B cell (primary cell): ENCODE measurements around the gene SEMA4F. TPM values are rescaled to one million over a fixed set of nuclear protein-coding genes. Genes with fewer than 3 reads are reported as not detected.

Experiments used
- ATAC-seq: fragments of 200-7000 bp; cut with Tn5 transposase; one replicate; pipeline ENCODE4 v1.10.0; 2021; ENCODE audit warnings: low read depth, mild to moderate bottlenecking, moderate number of reproducible peaks, moderate library complexity
- CTCF ChIA-PET: fragments of 350-600 bp; sonication (Branson Sonifier 250); formaldehyde crosslinking; loops from one replicate; lab custom pipeline; 2021; ENCODE audit warnings: antibody characterized with exemption, inconsistent platforms; lab: Charles Lee
- POLR2A ChIA-PET: fragments of 350-600 bp; sonication (Branson Sonifier 250); formaldehyde crosslinking; loops from one replicate; lab custom pipeline; 2021; ENCODE audit warnings: antibody characterized with exemption; lab: Charles Lee
- DNase-seq: peaks from one replicate; pipeline ENCODE4 v3.0.0; 2013
- H2AFZ ChIP-seq: 2 replicates; pipeline ENCODE4 v1.6.1; 2012; ENCODE audit warnings: mild to moderate bottlenecking, low read depth, low read length; ENCODE audit not compliant: insufficient read depth, poor library complexity, severe bottlenecking
- H3K27ac ChIP-seq, 2 donors: 1 replicate in 1 of 2; 2 replicates in 1 of 2; pipeline ENCODE4 v1.5.1; 2012 to 2013; ENCODE audit warnings: low read length in 2 of 2, mild to moderate bottlenecking in 2 of 2, moderate library complexity in 1 of 2
- H3K27me3 ChIP-seq, 4 experiments: fragments of 200-600 bp in 1 of 4; sonication (generic) in 1 of 4; replicated peaks in 1 of 4; 1 replicate in 2 of 4; 2 replicates in 2 of 4; pipeline versions ENCODE4 v1.6.1 to v1.7.0; 2013 to 2016; ENCODE audit warnings: low read length in 3 of 4, mild to moderate bottlenecking in 2 of 4, mixed read lengths in 1 of 4, moderate library complexity in 1 of 4; ENCODE audit not compliant: insufficient read depth in 4 of 4, control insufficient read depth in 3 of 4; ENCODE audit errors: control extremely low read depth in 1 of 4
- H3K36me3 ChIP-seq, 2 experiments: replicated peaks in 1 of 2; 1 replicate in 1 of 2; 2 replicates in 1 of 2; pipeline versions ENCODE4 v1.6.1 to v1.7.1; 2013; ENCODE audit warnings: low read length in 1 of 2; ENCODE audit not compliant: insufficient read depth in 2 of 2, control insufficient read depth in 1 of 2; ENCODE audit errors: control extremely low read depth in 1 of 2, extremely low read depth in 1 of 2
- H3K4me1 ChIP-seq, 2 donors: fragments of 200-600 bp in 1 of 2; sonication (generic) in 1 of 2; 1 replicate in 1 of 2; 2 replicates in 1 of 2; pipeline versions ENCODE4 v1.5.1 to v1.6.1; 2013 to 2017; ENCODE audit warnings: low read length in 2 of 2; ENCODE audit not compliant: control insufficient read depth in 2 of 2, insufficient read depth in 2 of 2
- H3K4me2 ChIP-seq: replicated peaks from 2 replicates; pipeline ENCODE3; 2012; ENCODE audit warnings: mild to moderate bottlenecking, low read depth, low read length; ENCODE audit not compliant: poor library complexity, severe bottlenecking
- H3K4me3 ChIP-seq, 5 experiments: fragments of 200-600 bp in 1 of 5; sonication (generic) in 1 of 5; 1 replicate in 3 of 5; 2 replicates in 2 of 5; pipeline versions ENCODE4 v1.5.1 to v1.7.0; 2011 to 2016; ENCODE audit warnings: low read length in 4 of 5, mild to moderate bottlenecking in 4 of 5, low read depth in 2 of 5, control low read depth in 1 of 5, moderate library complexity in 1 of 5; ENCODE audit not compliant: insufficient read depth in 1 of 5; ENCODE audit errors: control extremely low read depth in 1 of 5, extremely low read depth in 1 of 5
- H3K79me2 ChIP-seq: fragments of 200-600 bp; sonication (generic); one replicate; pipeline ENCODE4 v1.6.0; 2016; ENCODE audit warnings: low read length; ENCODE audit not compliant: control insufficient read depth, insufficient read depth
- H3K9ac ChIP-seq: fragments of 200-600 bp; sonication (generic); 2 replicates; pipeline ENCODE4 v1.6.1; 2017; ENCODE audit warnings: mild to moderate bottlenecking, low read length, moderate library complexity
- H3K9me3 ChIP-seq, 3 donors: one replicate each; pipeline versions ENCODE4 v1.6.1 to v1.7.1; 2013; ENCODE audit warnings: low read length in 2 of 3; ENCODE audit not compliant: control insufficient read depth in 2 of 3, insufficient read depth in 1 of 3; ENCODE audit errors: control extremely low read depth in 1 of 3
- H4K20me1 ChIP-seq: 2 replicates; pipeline ENCODE4 v1.6.0; 2012; ENCODE audit warnings: mild to moderate bottlenecking, low read length; ENCODE audit not compliant: insufficient read depth, control insufficient read depth, poor library complexity, severe bottlenecking
- H3K27ac Mint-ChIP-seq: one replicate; pipeline ENCODE4 v1.8.0; 2021; ENCODE audit warnings: mixed read lengths
- H3K27me3 Mint-ChIP-seq: one replicate; pipeline ENCODE4 v1.8.0; 2021; ENCODE audit warnings: mixed read lengths
- H3K4me1 Mint-ChIP-seq: one replicate; pipeline ENCODE4 v1.8.0; 2021; ENCODE audit warnings: mixed read lengths
- H3K4me3 Mint-ChIP-seq: one replicate; pipeline ENCODE4 v1.8.0; 2021; ENCODE audit warnings: mixed read lengths
- H3K9me3 Mint-ChIP-seq: one replicate; pipeline ENCODE4 v1.8.0; 2022; ENCODE audit warnings: mixed read lengths; ENCODE audit not compliant: insufficient read depth
- EZH2 ChIP-seq: IDR thresholded peaks from 2 replicates; pipeline ENCODE4 v1.6.1; 2012; ENCODE audit warnings: borderline replicate concordance, low read depth, mild to moderate bottlenecking, moderate library complexity, low read length; ENCODE audit not compliant: insufficient read depth, poor library complexity, severe bottlenecking
- WGBS: methylation state at CpG from one replicate; pipeline ENCODE4 v1.1.5; 2013; ENCODE audit warnings: missing lambda C conversion rate; ENCODE audit not compliant: insufficient coverage; 5-methylcytosine and 5-hydroxymethylcytosine counted together
- intact Hi-C: fragments of 100-400 bp; cut with micrococcal nuclease; formaldehyde crosslinking; loops from one replicate; pipeline ENCODE4 v1.10.0; 2022
- polyA plus RNA-seq: library from polyadenylated mRNA; depleted of rRNA; stranded (reverse); fragments of >200 nt; gene quantifications from 2 replicates; pipeline ENCODE4 v1.2.3, GENCODE V29; 2012
- total RNA-seq, 2 donors: library from RNA; stranded (reverse); fragments of 120-200 nt in 1 of 2; gene quantifications; 1 replicate in 1 of 2; 2 replicates in 1 of 2; pipeline versions ENCODE4 v1.2.3 to v1.2.4, GENCODE V29; 2013 to 2022
- TF ChIP-seq, protein P1 (sequence below): fragments of 200-600 bp; IDR thresholded peaks from one replicate; pipeline ENCODE4 v1.8.0; 2022; ENCODE audit warnings: antibody characterized with exemption, mild to moderate bottlenecking

SEMA4F gene
- total and polyA plus RNA-seq, 2 donors (not counting 1 experiment from before 2014, with no cell fraction given), result 5.4 to 19.3 TPM

DNA sequence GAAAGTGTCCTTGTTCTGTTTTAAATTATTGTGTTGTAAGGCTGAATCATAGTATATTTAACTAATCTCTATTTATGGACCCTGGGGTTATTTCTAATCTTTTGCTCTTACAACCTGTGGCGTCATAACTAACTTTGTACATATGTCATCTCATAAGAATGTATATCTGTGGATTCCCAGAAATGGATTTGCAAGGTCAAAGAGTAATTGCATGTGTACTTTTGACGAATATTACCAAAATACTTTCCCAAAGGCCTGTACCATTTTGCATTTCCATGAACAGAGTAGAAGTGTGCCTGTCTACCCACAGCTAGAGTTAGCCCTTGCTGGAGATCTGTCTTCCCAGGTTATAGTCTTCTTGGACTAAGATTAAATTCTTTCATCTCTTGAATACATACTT is 42.8 kb downstream of the SEMA4F start:
- WGBS, result no CpG with 5 or more reads among the region's 2 CpGs
- no peak overlapping the region for H3K9ac ChIP-seq
- H3K4me3 ChIP-seq, result no peak overlapping the region
- no peaks in the 10 kb centered on the region for H3K9me3 Mint-ChIP-seq
- H3K4me2 ChIP-seq, result no peak overlapping the region
- H4K20me1 ChIP-seq, result no peaks in the 10 kb centered on the region
- peaks cover 12% of the 10 kb centered on the region for H3K27me3 Mint-ChIP-seq
- no peak overlapping the region for H3K4me3 Mint-ChIP-seq
- H3K27ac ChIP-seq, result no peak overlapping the region
- peaks cover 8% of the 10 kb centered on the region for H3K4me1 Mint-ChIP-seq
- no peaks in the 10 kb centered on the region for H3K79me2 ChIP-seq
- ATAC-seq (no peak), DNase-seq (no peak)
- no peaks in the 10 kb centered on the region for H3K36me3 ChIP-seq
- ChIA-PET POLR2A (no interaction called here), CTCF (no interaction called here)
- H2AFZ ChIP-seq, result no peak overlapping the region
- H3K9me3 ChIP-seq, result no peaks in the 10 kb centered on the region
- intact Hi-C loops, result no loop called here
- TF ChIP-seq, protein P1, sequence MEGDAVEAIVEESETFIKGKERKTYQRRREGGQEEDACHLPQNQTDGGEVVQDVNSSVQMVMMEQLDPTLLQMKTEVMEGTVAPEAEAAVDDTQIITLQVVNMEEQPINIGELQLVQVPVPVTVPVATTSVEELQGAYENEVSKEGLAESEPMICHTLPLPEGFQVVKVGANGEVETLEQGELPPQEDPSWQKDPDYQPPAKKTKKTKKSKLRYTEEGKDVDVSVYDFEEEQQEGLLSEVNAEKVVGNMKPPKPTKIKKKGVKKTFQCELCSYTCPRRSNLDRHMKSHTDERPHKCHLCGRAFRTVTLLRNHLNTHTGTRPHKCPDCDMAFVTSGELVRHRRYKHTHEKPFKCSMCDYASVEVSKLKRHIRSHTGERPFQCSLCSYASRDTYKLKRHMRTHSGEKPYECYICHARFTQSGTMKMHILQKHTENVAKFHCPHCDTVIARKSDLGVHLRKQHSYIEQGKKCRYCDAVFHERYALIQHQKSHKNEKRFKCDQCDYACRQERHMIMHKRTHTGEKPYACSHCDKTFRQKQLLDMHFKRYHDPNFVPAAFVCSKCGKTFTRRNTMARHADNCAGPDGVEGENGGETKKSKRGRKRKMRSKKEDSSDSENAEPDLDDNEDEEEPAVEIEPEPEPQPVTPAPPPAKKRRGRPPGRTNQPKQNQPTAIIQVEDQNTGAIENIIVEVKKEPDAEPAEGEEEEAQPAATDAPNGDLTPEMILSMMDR, result no peak
- TF ChIP-seq EZH2, result no peak
- peaks cover 0 to 5% of the 10 kb centered on the region in 2 donors for H3K4me1 ChIP-seq
- H3K27ac Mint-ChIP-seq, result no peak overlapping the region
- H3K27me3 ChIP-seq, result no peaks in the 10 kb centered on the region

DNA sequence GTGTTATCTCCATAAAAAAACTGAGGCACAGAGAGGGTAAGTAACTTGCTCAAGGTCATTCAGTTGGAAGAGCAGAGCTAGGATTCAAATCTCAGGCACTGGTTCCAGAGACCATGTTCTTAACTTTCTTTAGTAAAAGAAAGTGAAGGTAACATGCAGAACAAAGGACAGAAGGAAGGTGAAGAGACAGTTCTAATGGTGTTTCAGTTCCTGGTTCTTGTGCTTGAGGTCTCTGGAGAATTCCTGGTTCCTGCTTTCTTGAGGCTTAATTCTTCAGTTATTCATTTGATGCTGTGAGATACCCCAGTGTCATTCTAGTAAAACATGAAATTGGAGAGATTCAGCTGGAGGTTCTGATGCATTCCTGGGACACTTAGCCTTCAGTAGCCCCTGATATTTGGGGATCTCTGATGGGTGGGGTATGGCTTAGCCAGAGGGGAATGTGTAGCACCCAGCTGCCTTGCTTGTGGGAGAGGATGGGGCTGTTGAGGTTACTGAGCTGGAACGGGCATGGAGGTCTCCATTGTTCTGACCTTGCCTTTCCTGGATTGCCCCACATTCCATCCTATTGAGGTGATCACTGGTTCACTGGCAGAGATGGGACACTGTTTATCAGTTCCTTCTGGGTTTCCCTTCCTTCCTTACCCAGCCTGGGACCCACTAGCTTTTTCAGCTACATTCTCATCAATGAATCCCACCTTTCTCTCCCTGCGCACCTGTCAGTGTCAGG is 46.8 kb downstream of the SEMA4F start:
- Histone ChIP-seq H3K27me3 (no peaks in the 10 kb centered on the region), H3K9me3 (peaks cover 0 to 1% (median 0%) of the 10 kb centered on the region in 3 donors), H3K27ac (no peak overlapping the region), H4K20me1 (no peaks in the 10 kb centered on the region), H3K4me1 (peaks cover 0 to 5% of the 10 kb centered on the region in 2 donors), H2AFZ (no peak overlapping the region), H3K36me3 (no peaks in the 10 kb centered on the region), H3K9ac (no peak overlapping the region), H3K4me2 (no peak overlapping the region), H3K79me2 (no peaks in the 10 kb centered on the region), H3K4me3 (no peak overlapping the region)
- no peak for ATAC-seq
- intact Hi-C loops, result no loop called here
- TF ChIP-seq, protein P1, result no peak
- TF ChIP-seq EZH2, result no peak
- ChIA-PET CTCF (interaction anchor here (3.2 kb wide), 1 partner anchor 13 kb away, joined by 13 read pairs; no protein-coding TSS in a partner anchor), POLR2A (no interaction called here)
- Mint-ChIP-seq H3K4me3 (no peak overlapping the region), H3K9me3 (no peaks in the 10 kb centered on the region), H3K27ac (no peak overlapping the region), H3K27me3 (peaks cover 11% of the 10 kb centered on the region), H3K4me1 (peaks cover 8% of the 10 kb centered on the region)
- no peak for DNase-seq
- 100% methylated on average over 1 of the region's 2 CpGs for WGBS
